GM12864 (cell line): ENCODE data around the gene SLC6A1.
A peak's percentile ranks its signal among the peaks of the same experiment; 100 is the strongest.

Experiments used
- DNase-seq: peaks from one replicate; pipeline ENCODE4 v3.0.0-alpha.2; 2011; ENCODE audit warnings: low read depth
- H3K4me3 ChIP-seq: 2 replicates; pipeline ENCODE4 v1.5.1; 2011; ENCODE audit warnings: mild to moderate bottlenecking, low read depth, low read length, control low read depth
- CTCF ChIP-seq: IDR thresholded peaks from 2 replicates; pipeline ENCODE4 v1.5.1; 2011; ENCODE audit warnings: low read depth, mild to moderate bottlenecking, moderate library complexity, low read length, control low read depth, inconsistent platforms; ENCODE audit errors: missing control alignments

SLC6A1 gene

GRCh38 chr3:10992017-10992942 is at the start of gene SLC6A1:
SLC6A1 (plus strand) TSS chr3:10992748; CDS start chr3:11017212, 24,464 bp downstream.
- no peak within 1 kb of the TSS for H3K4me3 ChIP-seq
- DNase-seq, result no peak
- no peak for TF ChIP-seq CTCF

DNA sequence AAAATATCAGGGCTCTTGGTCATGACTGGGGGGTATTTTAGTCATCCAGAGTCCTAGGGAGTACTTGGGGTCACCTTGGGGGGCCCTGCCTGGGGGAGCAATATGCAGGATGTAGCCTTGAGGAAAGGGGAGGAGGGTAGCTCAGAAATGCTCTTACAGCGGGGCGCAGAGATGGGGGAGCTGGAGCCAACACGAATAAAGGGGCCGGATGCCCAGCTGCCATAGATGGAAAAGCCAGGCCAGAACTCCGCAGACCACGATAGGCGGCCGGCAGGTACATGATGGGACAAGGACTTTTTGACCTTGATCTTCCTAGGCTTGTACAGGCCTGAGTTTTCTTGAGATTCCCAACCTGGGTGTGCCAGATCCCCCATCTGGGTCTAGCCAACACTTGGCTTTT is 47.7 kb upstream of the SLC6A1 start:
- TF ChIP-seq CTCF, result no peak
- H3K4me3 ChIP-seq, result no peak overlapping the region
- DNase-seq, result no peak

GRCh38 chr3:10945683-10946287 is 46.8 kb upstream of the SLC6A1 start:
- DNase-seq, result peak; percentile 7
- peak; percentile 87 for TF ChIP-seq CTCF
- no peak overlapping the region for H3K4me3 ChIP-seq

GRCh38 chr3:10946526-10946925 is 46.0 kb upstream of the SLC6A1 start:
- DNase-seq, result no peak
- H3K4me3 ChIP-seq, result no peak overlapping the region
- TF ChIP-seq CTCF, result no peak

- no peak for TF ChIP-seq CTCF
- DNase-seq, result no peak
- H3K4me3 ChIP-seq, result no peak overlapping the region
Measured at GRCh38 chr3:10948326-10948725, 44.2 kb upstream of the SLC6A1 start.

DNA sequence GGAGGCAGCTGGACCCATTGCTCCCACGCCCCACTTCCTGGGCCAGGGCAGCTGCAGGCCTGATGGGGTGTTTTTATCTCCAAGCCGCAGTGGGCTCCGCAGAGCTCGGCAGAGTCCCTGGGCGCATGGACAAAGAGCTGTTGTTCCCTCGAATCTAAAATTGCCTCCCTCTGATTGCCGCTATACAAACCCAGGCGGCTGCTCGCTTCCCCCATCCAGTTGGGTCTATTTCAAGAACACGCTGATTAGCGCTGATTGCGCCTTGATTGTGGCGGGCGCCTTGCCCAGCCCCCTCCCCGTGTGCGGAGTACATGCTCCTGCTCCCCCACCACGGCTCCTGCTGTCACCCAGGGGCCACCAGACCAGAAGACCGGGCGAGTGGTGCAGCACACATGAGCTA is 43.4 kb upstream of the SLC6A1 start:
- TF ChIP-seq CTCF, result no peak
- DNase-seq, result no peak

More for the DNA sequence above, 43.4 kb upstream of the SLC6A1 start:
- no peak overlapping the region for H3K4me3 ChIP-seq
